ENCODE data around the gene FCER1G. TPM values are rescaled to one million over a fixed set of nuclear protein-coding genes. Genes with fewer than 3 reads are reported as not detected.

FCER1G gene
- total and polyA plus RNA-seq, 9 of the 15 experiments (the other 6 are each of a cell fraction or from before 2014, with no cell fraction given): 0.15 to 0.69 (median 0.31) TPM; not detected in 2

- TF ChIP-seq PBX2 (CRISPR knock-in tag; IDR thresholded peaks at IDR 0.05; ENCODE audit: low read depth) (no peak), PBX2 (tag; conservative IDR thresholded peaks at IDR 0.05; ENCODE audit: low read depth) (no peak), GTF2B (IDR thresholded peaks at IDR 0.05; ENCODE audit: extremely low read depth, insufficient read length) (no peak), RERE (CRISPR knock-in tag; IDR thresholded peaks at IDR 0.05; ENCODE audit: borderline replicate concordance) (no peak), ZNF778 (CRISPR knock-in tag; IDR thresholded peaks at IDR 0.05) (no peak), BHLHE40 (IDR thresholded peaks at IDR 0.05; ENCODE audit: low read length) (peak; percentile 96), MED1 (CRISPR knock-in tag; IDR thresholded peaks at IDR 0.05; ENCODE audit: borderline replicate concordance) (no peak), NFXL1 (CRISPR knock-in tag; IDR thresholded peaks at IDR 0.05) (no peak), RUNX1 (IDR thresholded peaks at IDR 0.05; ENCODE audit: low read depth) (peak; percentile 85; the same call in 1 of the 2 replicates), PRPF4 (IDR thresholded peaks at IDR 0.05; ENCODE audit: insufficient read depth, low read depth, low read length, poor library complexity, severe bottlenecking) (no peak), RCOR1 (IDR thresholded peaks at IDR 0.05; ENCODE audit: borderline replicate concordance in 1 of 2, low read depth in 2 of 2, low read length in 2 of 2) (peak; percentile 94 to 97), PTTG1 (tag; IDR thresholded peaks at IDR 0.05; ENCODE audit: low read depth) (no peak), TAL1 (IDR thresholded peaks at IDR 0.05) (peak; percentile 99), ZNF699 (CRISPR knock-in tag; IDR thresholded peaks at IDR 0.05; ENCODE audit: insufficient replicate concordance) (no peak), FOXP1 (CRISPR knock-in tag; IDR thresholded peaks at IDR 0.05) (peak; percentile 65), RBM25 (IDR thresholded peaks at IDR 0.05; ENCODE audit: low read depth, low read length, severe bottlenecking) (peak; percentile 68), ZNF655 (CRISPR knock-in tag; IDR thresholded peaks at IDR 0.05) (no peak)
These were observed 49.1 kb upstream of the FCER1G start, which contains the start of gene PPOX (continued) for GRCh38 chr1:161165742-161166668.
